Kidney epithelial cell (primary cell): ENCODE data around the gene SGF29. TPM values are rescaled to one million over a fixed set of nuclear protein-coding genes. Genes with fewer than 3 reads are reported as not detected.
"Not testable (repeated sequence)": the region's sequence is repeated elsewhere in the genome, so short reads cannot be mapped to it uniquely, and the experiment has no call there.

ENCODE experiments used
- DNase-seq: peaks from one replicate; pipeline ENCODE4 v3.0.0-alpha.2; 2010; ENCODE audit warnings: low read depth
- H3K27me3 ChIP-seq: 2 replicates; pipeline ENCODE4 v1.6.0; 2011; ENCODE audit warnings: low read length; ENCODE audit not compliant: control insufficient read depth, insufficient read depth
- H3K36me3 ChIP-seq: 2 replicates; pipeline ENCODE4 v1.5.1; 2011; ENCODE audit warnings: low read length; ENCODE audit not compliant: control insufficient read depth, insufficient read depth
- H3K4me3 ChIP-seq: 2 replicates; pipeline ENCODE4 v1.5.1; 2011; ENCODE audit warnings: low read depth, mild to moderate bottlenecking, control low read depth, low read length
- total RNA-seq: library from RNA; depleted of rRNA; stranded (reverse); fragments of >200 nt; gene quantifications from 2 replicates; pipeline ENCODE4 v1.2.3, GENCODE V29; 2015
- TF ChIP-seq, protein P1 (sequence below): IDR thresholded peaks from 2 replicates; pipeline ENCODE4 v1.5.1; 2011; ENCODE audit warnings: mild to moderate bottlenecking, moderate library complexity, low read length, control low read depth, inconsistent platforms; ENCODE audit not compliant: insufficient read depth, poor library complexity, severe bottlenecking

Gene SGF29
- total RNA-seq, 1 donor from 2014 or later = 32.5 TPM

DNA sequence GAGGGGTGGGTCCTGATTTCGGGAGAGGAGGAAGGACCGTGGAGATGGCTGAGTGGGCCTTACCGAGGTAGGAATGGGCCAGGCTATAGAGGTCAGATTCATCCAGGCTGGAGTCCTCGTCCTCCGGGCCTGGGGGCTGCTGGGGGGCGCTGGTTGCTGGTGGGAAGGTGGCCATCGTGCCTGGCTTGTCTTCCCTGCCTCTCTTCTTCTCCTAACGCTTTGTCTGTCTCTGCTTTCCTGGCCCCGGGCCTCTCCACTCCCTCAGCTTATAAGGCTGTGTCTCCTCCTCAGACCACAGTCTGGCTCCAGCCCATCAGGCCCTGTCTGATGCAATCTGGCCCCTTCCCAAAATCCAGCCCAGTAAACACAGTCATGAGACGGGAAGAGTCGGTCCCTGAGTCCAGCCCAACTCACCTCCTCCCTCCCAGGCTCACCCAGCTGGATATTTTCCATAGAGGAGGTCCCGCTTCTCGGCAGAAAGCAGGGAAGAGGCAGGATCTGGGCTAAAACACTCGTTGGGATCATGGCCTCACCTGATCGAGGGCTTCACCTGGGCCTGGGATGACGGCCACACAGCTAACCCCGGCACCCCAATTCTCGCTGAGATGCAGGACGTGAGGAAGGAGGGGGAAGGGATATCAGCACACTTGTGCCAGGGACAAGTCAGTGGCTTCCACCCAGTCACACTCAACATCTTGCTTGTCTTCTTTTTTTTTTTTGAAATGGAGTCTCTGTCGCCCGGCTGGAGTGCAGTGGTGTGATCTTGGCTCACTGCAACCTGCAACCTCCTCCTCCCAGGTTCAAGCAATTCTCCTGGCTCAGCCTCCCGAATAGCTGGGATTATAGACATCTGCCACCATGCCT, 14.8 kb upstream of the SGF29 start, which contains the start of gene NUPR1:
Gene NUPR1, minus strand, starts transcription at position 242 of the 864 bp plus-strand sequence. Its CDS starts 67 bp downstream, at position 175.
- Histone ChIP-seq H3K36me3 (no peaks in the 10 kb centered on the region), H3K4me3 (no peak within 1 kb of the TSS), H3K27me3 (no peaks in the 10 kb centered on the region)
- TF ChIP-seq, protein P1, sequence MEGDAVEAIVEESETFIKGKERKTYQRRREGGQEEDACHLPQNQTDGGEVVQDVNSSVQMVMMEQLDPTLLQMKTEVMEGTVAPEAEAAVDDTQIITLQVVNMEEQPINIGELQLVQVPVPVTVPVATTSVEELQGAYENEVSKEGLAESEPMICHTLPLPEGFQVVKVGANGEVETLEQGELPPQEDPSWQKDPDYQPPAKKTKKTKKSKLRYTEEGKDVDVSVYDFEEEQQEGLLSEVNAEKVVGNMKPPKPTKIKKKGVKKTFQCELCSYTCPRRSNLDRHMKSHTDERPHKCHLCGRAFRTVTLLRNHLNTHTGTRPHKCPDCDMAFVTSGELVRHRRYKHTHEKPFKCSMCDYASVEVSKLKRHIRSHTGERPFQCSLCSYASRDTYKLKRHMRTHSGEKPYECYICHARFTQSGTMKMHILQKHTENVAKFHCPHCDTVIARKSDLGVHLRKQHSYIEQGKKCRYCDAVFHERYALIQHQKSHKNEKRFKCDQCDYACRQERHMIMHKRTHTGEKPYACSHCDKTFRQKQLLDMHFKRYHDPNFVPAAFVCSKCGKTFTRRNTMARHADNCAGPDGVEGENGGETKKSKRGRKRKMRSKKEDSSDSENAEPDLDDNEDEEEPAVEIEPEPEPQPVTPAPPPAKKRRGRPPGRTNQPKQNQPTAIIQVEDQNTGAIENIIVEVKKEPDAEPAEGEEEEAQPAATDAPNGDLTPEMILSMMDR = no peak
- no peak for DNase-seq

- no peak overlapping the region for H3K4me3 ChIP-seq
- TF ChIP-seq, protein P1 = no peak
- H3K36me3 ChIP-seq = no peaks in the 10 kb centered on the region
- DNase-seq = no peak
- H3K27me3 ChIP-seq = no peaks in the 10 kb centered on the region
Observed at GRCh38 chr16:28540346-28540745, 13.4 kb upstream of the SGF29 start.

- DNase-seq = no peak
- Histone ChIP-seq H3K27me3 (no peaks in the 10 kb centered on the region), H3K36me3 (no peaks in the 10 kb centered on the region), H3K4me3 (no peak overlapping the region)
- TF ChIP-seq, protein P1 = no peak
Observed at GRCh38 chr16:28542646-28543045, 11.1 kb upstream of the SGF29 start.

GRCh38 chr16:28543072-28543471, 10.6 kb upstream of the SGF29 start:
- no peak for DNase-seq

DNA sequence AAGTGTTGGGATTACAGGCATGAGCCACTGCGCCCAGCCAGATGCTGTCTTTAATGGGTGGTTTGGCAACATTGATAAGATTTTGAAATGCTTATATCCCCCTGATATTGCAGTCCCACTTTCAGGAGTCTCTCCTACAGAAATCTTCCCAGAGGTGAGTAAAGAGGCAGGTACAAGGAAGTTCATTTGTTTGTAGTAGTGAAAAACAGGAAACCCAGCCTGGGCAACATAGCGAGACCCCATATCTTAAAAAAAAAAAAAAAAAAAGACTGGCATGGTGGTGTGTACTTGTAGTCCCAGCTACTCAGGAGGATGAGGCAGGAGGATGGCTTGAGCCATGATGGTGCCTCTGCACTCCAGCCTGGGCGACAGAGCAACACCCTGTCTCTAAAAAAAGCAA, 8.7 kb upstream of the SGF29 start:
- TF ChIP-seq, protein P1 = no peak
- DNase-seq = no peak
- H3K4me3 ChIP-seq = no peak overlapping the region
- H3K36me3 ChIP-seq = no peaks in the 10 kb centered on the region
- H3K27me3 ChIP-seq = peaks cover 2% of the 10 kb centered on the region

More at GRCh38 chr16:28543072-28543471, 10.6 kb upstream of the SGF29 start:
- Histone ChIP-seq H3K36me3 (no peaks in the 10 kb centered on the region), H3K27me3 (no peaks in the 10 kb centered on the region), H3K4me3 (no peak overlapping the region)
- TF ChIP-seq, protein P1 = no peak

GRCh38 chr16:28545964-28546363, 7.8 kb upstream of the SGF29 start:
- DNase-seq, H3K4me3 ChIP-seq, H3K36me3 ChIP-seq, H3K27me3 ChIP-seq: not testable (repeated sequence)
